Calu3 (cell line): ENCODE data around the gene NR1H2. TPM values are rescaled to one million over a fixed set of nuclear protein-coding genes. Genes with fewer than 3 reads are reported as not detected.

ENCODE experiments used
- BruUV-seq: library from RNA; stranded (reverse); fragments of 400-500 nt; replicated peaks from 2 replicates; lab custom pipeline; 2021; lab: Mats Ljungman, UMichigan
- CTCF ChIA-PET: fragments of 300-600 bp; sonication (Branson Sonifier 250); formaldehyde crosslinking; loops from one replicate; lab custom pipeline; 2022; ENCODE audit warnings: antibody characterized with exemption; lab: Charles Lee
- DNase-seq: peaks from one replicate; pipeline ENCODE4 v3.0.0; 2022
- H3K27ac Mint-ChIP-seq: one replicate; pipeline ENCODE4 v1.8.0; 2022; ENCODE audit warnings: mixed read lengths; ENCODE audit not compliant: unreplicated experiment
- H3K27me3 Mint-ChIP-seq: one replicate; pipeline ENCODE4 v1.8.0; 2022; ENCODE audit warnings: mixed read lengths; ENCODE audit not compliant: unreplicated experiment
- H3K36me3 Mint-ChIP-seq: one replicate; pipeline ENCODE4 v1.8.0; 2022; ENCODE audit warnings: mild to moderate bottlenecking, moderate library complexity, mixed read lengths; ENCODE audit not compliant: insufficient read depth, unreplicated experiment
- H3K4me1 Mint-ChIP-seq: one replicate; pipeline ENCODE4 v1.8.0; 2022; ENCODE audit warnings: mild to moderate bottlenecking, low read depth, mixed read lengths; ENCODE audit not compliant: unreplicated experiment
- H3K4me3 Mint-ChIP-seq: one replicate; pipeline ENCODE4 v1.8.0; 2022; ENCODE audit warnings: mild to moderate bottlenecking, low read depth, moderate library complexity, mixed read lengths; ENCODE audit not compliant: unreplicated experiment
- H3K9me3 Mint-ChIP-seq: one replicate; pipeline ENCODE4 v1.8.0; 2022; ENCODE audit warnings: low read depth, mixed read lengths; ENCODE audit not compliant: unreplicated experiment
- intact Hi-C: fragments of 100-400 bp; cut with micrococcal nuclease; formaldehyde crosslinking; loops from one replicate; pipeline ENCODE4 v1.10.0; 2022; ENCODE audit not compliant: unreplicated experiment
- total RNA-seq: library from RNA; stranded (reverse); gene quantifications from 2 replicates; pipeline ENCODE4 v1.2.3, GENCODE V29; 2022
- TF ChIP-seq, protein P1 (sequence below): fragments of 200-600 bp; IDR thresholded peaks from one replicate; pipeline ENCODE4 v1.8.0; 2022; ENCODE audit warnings: antibody characterized with exemption; ENCODE audit not compliant: unreplicated experiment

The NR1H2 gene
- total RNA-seq, 1 experiment from 2014 or later, result 77.5 TPM

- peak; percentile 24 for DNase-seq
- CTCF ChIA-PET, result no interaction called here
- H3K4me3 Mint-ChIP-seq, result peak within 1 kb of the TSS; percentile 75
- no peaks in the 10 kb centered on the region for H3K9me3 Mint-ChIP-seq
- peaks cover 81% of the 10 kb centered on the region for H3K27me3 Mint-ChIP-seq
- TF ChIP-seq, protein P1, sequence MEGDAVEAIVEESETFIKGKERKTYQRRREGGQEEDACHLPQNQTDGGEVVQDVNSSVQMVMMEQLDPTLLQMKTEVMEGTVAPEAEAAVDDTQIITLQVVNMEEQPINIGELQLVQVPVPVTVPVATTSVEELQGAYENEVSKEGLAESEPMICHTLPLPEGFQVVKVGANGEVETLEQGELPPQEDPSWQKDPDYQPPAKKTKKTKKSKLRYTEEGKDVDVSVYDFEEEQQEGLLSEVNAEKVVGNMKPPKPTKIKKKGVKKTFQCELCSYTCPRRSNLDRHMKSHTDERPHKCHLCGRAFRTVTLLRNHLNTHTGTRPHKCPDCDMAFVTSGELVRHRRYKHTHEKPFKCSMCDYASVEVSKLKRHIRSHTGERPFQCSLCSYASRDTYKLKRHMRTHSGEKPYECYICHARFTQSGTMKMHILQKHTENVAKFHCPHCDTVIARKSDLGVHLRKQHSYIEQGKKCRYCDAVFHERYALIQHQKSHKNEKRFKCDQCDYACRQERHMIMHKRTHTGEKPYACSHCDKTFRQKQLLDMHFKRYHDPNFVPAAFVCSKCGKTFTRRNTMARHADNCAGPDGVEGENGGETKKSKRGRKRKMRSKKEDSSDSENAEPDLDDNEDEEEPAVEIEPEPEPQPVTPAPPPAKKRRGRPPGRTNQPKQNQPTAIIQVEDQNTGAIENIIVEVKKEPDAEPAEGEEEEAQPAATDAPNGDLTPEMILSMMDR, result no peak
- no peaks in the 10 kb centered on the region for H3K4me1 Mint-ChIP-seq
- peak within 1 kb of the TSS; percentile 87 for H3K27ac Mint-ChIP-seq
- peaks cover 27% of the 10 kb centered on the region for H3K36me3 Mint-ChIP-seq
- BruUV-seq, result no TSS peak
- intact Hi-C loops, result no loop called here
Measured at GRCh38 chr19:50432221-50433028, 56.2 kb downstream of the NR1H2 start, which contains the start of gene MYBPC2. MYBPC2 (plus strand) TSS chr19:50432892; CDS start chr19:50432954, 62 bp downstream.

Other genes with a start within 250 kb of the NR1H2 start
- gene IZUMO2, start 213.2 kb upstream of the NR1H2 start, total RNA-seq, result not detected in 2 replicates
- 255 and 312 TPM in 2 replicates for gene MYH14, start 172.8 kb upstream of the NR1H2 start, total RNA-seq
- gene KCNC3, start 47.1 kb upstream of the NR1H2 start, total RNA-seq, result 5.3 and 6.8 TPM in 2 replicates
- gene NAPSA, start 10.8 kb upstream of the NR1H2 start, total RNA-seq, result 1.9 and 3.6 TPM in 2 replicates
- 67.1 and 81.9 TPM in 2 replicates for gene POLD1, start 7.9 kb downstream of the NR1H2 start, total RNA-seq
- gene SPIB, start 42.5 kb downstream of the NR1H2 start, total RNA-seq, result 1.2 and 1.3 TPM in 2 replicates
- gene MYBPC2, start 56.4 kb downstream of the NR1H2 start, total RNA-seq, result not detected in 2 replicates
- gene EMC10, start 100.0 kb downstream of the NR1H2 start, total RNA-seq, result 200 and 214 TPM in 2 replicates
- 6.0 and 7.8 TPM in 2 replicates for gene GARIN5A, start 100.4 kb downstream of the NR1H2 start, total RNA-seq
- gene JOSD2, start 134.7 kb downstream of the NR1H2 start, total RNA-seq, result 33.5 and 38.6 TPM in 2 replicates
- gene ASPDH, start 137.5 kb downstream of the NR1H2 start, total RNA-seq, result not detected in 2 replicates
- gene LRRC4B, start 192.0 kb downstream of the NR1H2 start, total RNA-seq, result not detected in 2 replicates